A549 treated with Mapracorat at 1 μM for 4 hours (cell line): ENCODE results near the gene ASIC2. TPM values are rescaled to one million over a fixed set of nuclear protein-coding genes. Genes with fewer than 3 reads are reported as not detected.

Source experiments
- total RNA-seq: library from RNA; stranded (reverse); fragments of 200-300 nt; extraction: Qiagen RNA extraction; gene quantifications from 5 replicates; pipeline ENCODE4 v1.2.3, GENCODE V29; 2022

ASIC2 gene
- 1.3 to 2.0 TPM (median 1.7 TPM) in 5 replicates for total RNA-seq

GRCh38 chr17:33292981-33293867 is at the start of gene ASIC2:
ASIC2 (minus strand) TSS chr17:33293295.

